Spleen (tissue), 11 donors: Measurements from ENCODE around the gene SPON1. TPM values are rescaled to one million over a fixed set of nuclear protein-coding genes. Genes with fewer than 3 reads are reported as not detected.

ENCODE experiments used
- DNase-seq: peaks from one replicate; pipeline ENCODE4 v3.0.0-alpha.2; 2020
- H3K27ac ChIP-seq, 8 donors: fragments of 200-600 bp; sonication (generic) in 7 of 8; 1 replicate in 4 of 8; 2 replicates in 4 of 8; pipeline versions ENCODE4 v1.5.0 to v1.8.0; 2016 to 2021; ENCODE audit warnings: inconsistent platforms in 4 of 8, mild to moderate bottlenecking in 4 of 8, moderate library complexity in 1 of 8
- H3K27me3 ChIP-seq, 7 donors: fragments of 200-600 bp; sonication (generic) in 6 of 7; replicated peaks in 1 of 7; 1 replicate in 4 of 7; 2 replicates in 3 of 7; pipeline versions ENCODE4 v1.5.0 to v1.8.0; 2016 to 2021; ENCODE audit warnings: inconsistent platforms in 3 of 7, mild to moderate bottlenecking in 1 of 7
- H3K36me3 ChIP-seq, 6 donors: fragments of 200-600 bp; sonication (generic) in 5 of 6; 1 replicate in 4 of 6; 2 replicates in 2 of 6; pipeline versions ENCODE4 v1.5.0 to v1.8.0; 2016 to 2021; ENCODE audit warnings: inconsistent platforms in 2 of 6
- H3K4me1 ChIP-seq, 6 donors: fragments of 200-600 bp; sonication (generic) in 5 of 6; 1 replicate in 3 of 6; 2 replicates in 3 of 6; pipeline versions ENCODE4 v1.5.0 to v1.8.0; 2016 to 2021; ENCODE audit warnings: inconsistent platforms in 3 of 6
- H3K4me3 ChIP-seq, 8 donors: fragments of 200-600 bp; sonication (generic) in 7 of 8; 1 replicate in 4 of 8; 2 replicates in 4 of 8; pipeline versions ENCODE4 v1.5.0 to v1.8.0; 2016 to 2021; ENCODE audit warnings: inconsistent platforms in 4 of 8, mild to moderate bottlenecking in 4 of 8, moderate library complexity in 2 of 8
- H3K9me3 ChIP-seq, 8 donors: fragments of 200-600 bp; sonication (generic) in 7 of 8; 1 replicate in 4 of 8; 2 replicates in 4 of 8; pipeline versions ENCODE4 v1.5.0 to v1.8.0; 2016 to 2021; ENCODE audit warnings: inconsistent platforms in 4 of 8
- CTCF ChIP-seq, 11 experiments: fragments of 200-600 bp in 7 of 11; fragments of 450-650 bp in 4 of 11; sonication (generic) in 4 of 11; IDR thresholded peaks in 8 of 11; conservative IDR thresholded peaks in 3 of 11; 1 replicate in 7 of 11; 2 replicates in 4 of 11; pipeline versions ENCODE4 v1.4.0 to v1.8.0; 2016 to 2021; ENCODE audit warnings: antibody characterized with exemption in 11 of 11, inconsistent platforms in 4 of 11, mild to moderate bottlenecking in 1 of 11
- POLR2A ChIP-seq, 3 donors: fragments of 450-650 bp; IDR thresholded peaks; one replicate each; pipeline ENCODE4 v1.5.1; 2017; ENCODE audit warnings: antibody characterized with exemption in 3 of 3, mild to moderate bottlenecking in 1 of 3
- POLR2AphosphoS5 ChIP-seq, 3 donors: sonication (generic); formaldehyde crosslinking; IDR thresholded peaks; one replicate each; pipeline ENCODE4 v1.5.1; 2017; ENCODE audit warnings: antibody characterized with exemption in 3 of 3
- WGBS, 5 donors: extraction: QIAGEN DNeasy Blood & Tissue Kit in 3 of 5; methylation state at CpG; one replicate each; pipeline versions ENCODE4 v1.1.5 to v1.1.7; 2013 to 2018; 5-methylcytosine and 5-hydroxymethylcytosine counted together
- intact Hi-C: fragments of 100-400 bp; cut with DNase I; formaldehyde crosslinking; loops from one replicate; pipeline ENCODE4 v1.15.0; 2023; ENCODE audit warnings: low total_unique reads
- polyA plus RNA-seq, 3 donors: library from polyadenylated mRNA; stranded (reverse); fragments of 200-250 nt; gene quantifications; one replicate each; pipeline ENCODE4 v1.2.1, GENCODE V29; 2013
- total RNA-seq, 7 donors: library from RNA; depleted of rRNA in 3 of 7; stranded (reverse); fragments of >200 nt in 3 of 7; fragmentation: NEBNext Ultra II Directional in 4 of 7; extraction: Animal tissue kit (Norgen Biotek cat#: 25700) in 4 of 7; gene quantifications; one replicate each; pipeline versions ENCODE4 v1.1.0 to v1.2.1, GENCODE V29; 2016 to 2021
- donor health status: healthy with polysubstance abuse.
- donor health status: DM: no; HTN: no; CAD: no; lungs with moderate emphysema.
- donor health status: DM: no; HTN: no; CAD: no.
- donor health status: Bipolar disorder and iron deficiency.
- donor health status: healthy.
- donor health status: DM: no; HTN: no; CAD: no.
- donor health status: DM: yes; HTN: yes; CAD: no.

The SPON1 gene
- total and polyA plus RNA-seq, 10 donors = 0.72 to 99.2 (median 10.1) TPM

- H3K36me3 ChIP-seq = no peaks in the 10 kb centered on the region
- 59 to 92% (median 88%) methylated on average over 3 of the region's 3 CpGs for WGBS, 5 donors
- no peak overlapping the region for H3K27ac ChIP-seq
- no peak overlapping the region for H3K4me3 ChIP-seq
- H3K9me3 ChIP-seq = no peaks in the 10 kb centered on the region
- no peak for DNase-seq
- no peaks in the 10 kb centered on the region for H3K4me1 ChIP-seq
- TF ChIP-seq CTCF (IDR thresholded peaks at IDR 0.05 in 8 of 11, conservative IDR thresholded peaks at IDR 0.05 in 3 of 11) = no peak
- TF ChIP-seq POLR2AphosphoS5 (IDR thresholded peaks at IDR 0.05) = no peak
- TF ChIP-seq POLR2A (IDR thresholded peaks at IDR 0.05) = no peak
- intact Hi-C loops = no loop called here
- H3K27me3 ChIP-seq = peaks cover 0 to 6% (median 0%) of the 10 kb centered on the region in 7 donors
Observed at GRCh38 chr11:14036469-14036868, 73.9 kb downstream of the SPON1 start.

GRCh38 chr11:14041040-14041439 lies 78.5 kb downstream of the SPON1 start:
- intact Hi-C loops = no loop called here
- no peaks in the 10 kb centered on the region for H3K27me3 ChIP-seq
- H3K9me3 ChIP-seq = no peaks in the 10 kb centered on the region
- WGBS, 5 donors = 61 to 71% (median 66%) methylated on average over 4 of the region's 4 CpGs
- H3K4me1 ChIP-seq = no peaks in the 10 kb centered on the region
- H3K4me3 ChIP-seq = no peak overlapping the region
- H3K27ac ChIP-seq = no peak overlapping the region
- no peak for TF ChIP-seq POLR2AphosphoS5 (IDR thresholded peaks at IDR 0.05)
- TF ChIP-seq POLR2A (IDR thresholded peaks at IDR 0.05) = no peak
- no peak for TF ChIP-seq CTCF (IDR thresholded peaks at IDR 0.05 in 8 of 11, conservative IDR thresholded peaks at IDR 0.05 in 3 of 11)
- no peak for DNase-seq
- H3K36me3 ChIP-seq = no peaks in the 10 kb centered on the region

GRCh38 chr11:14041565-14041964 lies 79.0 kb downstream of the SPON1 start:
- Histone ChIP-seq H3K27ac (no peak overlapping the region), H3K4me1 (no peaks in the 10 kb centered on the region), H3K36me3 (no peaks in the 10 kb centered on the region), H3K9me3 (no peaks in the 10 kb centered on the region), H3K4me3 (no peak overlapping the region), H3K27me3 (no peaks in the 10 kb centered on the region)
- 80 to 93% (median 91%) methylated on average over 4 of the region's 4 CpGs for WGBS, 5 donors
- TF ChIP-seq POLR2A (IDR thresholded peaks at IDR 0.05) (no peak), POLR2AphosphoS5 (IDR thresholded peaks at IDR 0.05) (no peak), CTCF (IDR thresholded peaks at IDR 0.05 in 8 of 11, conservative IDR thresholded peaks at IDR 0.05 in 3 of 11) (no peak)
- no peak for DNase-seq
- intact Hi-C loops = no loop called here

- no peaks in the 10 kb centered on the region for H3K36me3 ChIP-seq
Observed at GRCh38 chr11:14042686-14043465, 80.4 kb downstream of the SPON1 start.

More at GRCh38 chr11:14042686-14043465, 80.4 kb downstream of the SPON1 start:
- TF ChIP-seq POLR2AphosphoS5 (IDR thresholded peaks at IDR 0.05) (no peak), CTCF (IDR thresholded peaks at IDR 0.05 in 8 of 11, conservative IDR thresholded peaks at IDR 0.05 in 3 of 11) (no peak)
- H3K4me1 ChIP-seq = no peaks in the 10 kb centered on the region
- intact Hi-C loops = no loop called here
- H3K27me3 ChIP-seq = no peaks in the 10 kb centered on the region
- H3K27ac ChIP-seq = no peak overlapping the region
- no peak for DNase-seq
- no peak overlapping the region for H3K4me3 ChIP-seq
- WGBS, 5 donors = 93 to 99% (median 93%) methylated on average over 4 of the region's 4 CpGs
- no peaks in the 10 kb centered on the region for H3K9me3 ChIP-seq
